ENCODE data around the gene MCM10.

MCM10 gene

GRCh38 chr10:13190816-13191215 lies 29.5 kb downstream of the MCM10 start:
- Histone ChIP-seq H3K27me3 (replicated peaks; ENCODE audit: control insufficient read depth, insufficient read depth, low read length) (no peaks in the 10 kb centered on the region), H3K4me3 (replicated peaks; ENCODE audit: low read depth, low read length) (no peak overlapping the region), H3K36me3 (ENCODE audit: control insufficient read depth, insufficient read depth, low read length) (peaks cover 8% of the 10 kb centered on the region)
- DNase-seq (ENCODE audit: extremely low read depth, insufficient read length), result no peak
- TF ChIP-seq, protein P1, sequence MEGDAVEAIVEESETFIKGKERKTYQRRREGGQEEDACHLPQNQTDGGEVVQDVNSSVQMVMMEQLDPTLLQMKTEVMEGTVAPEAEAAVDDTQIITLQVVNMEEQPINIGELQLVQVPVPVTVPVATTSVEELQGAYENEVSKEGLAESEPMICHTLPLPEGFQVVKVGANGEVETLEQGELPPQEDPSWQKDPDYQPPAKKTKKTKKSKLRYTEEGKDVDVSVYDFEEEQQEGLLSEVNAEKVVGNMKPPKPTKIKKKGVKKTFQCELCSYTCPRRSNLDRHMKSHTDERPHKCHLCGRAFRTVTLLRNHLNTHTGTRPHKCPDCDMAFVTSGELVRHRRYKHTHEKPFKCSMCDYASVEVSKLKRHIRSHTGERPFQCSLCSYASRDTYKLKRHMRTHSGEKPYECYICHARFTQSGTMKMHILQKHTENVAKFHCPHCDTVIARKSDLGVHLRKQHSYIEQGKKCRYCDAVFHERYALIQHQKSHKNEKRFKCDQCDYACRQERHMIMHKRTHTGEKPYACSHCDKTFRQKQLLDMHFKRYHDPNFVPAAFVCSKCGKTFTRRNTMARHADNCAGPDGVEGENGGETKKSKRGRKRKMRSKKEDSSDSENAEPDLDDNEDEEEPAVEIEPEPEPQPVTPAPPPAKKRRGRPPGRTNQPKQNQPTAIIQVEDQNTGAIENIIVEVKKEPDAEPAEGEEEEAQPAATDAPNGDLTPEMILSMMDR (IDR thresholded peaks at IDR 0.05; ENCODE audit: insufficient read depth, low read length, poor library complexity, severe bottlenecking), result no peak

- peaks cover 7% of the 10 kb centered on the region for H3K36me3 ChIP-seq (ENCODE audit: control insufficient read depth, insufficient read depth, low read length)
- no peak for DNase-seq (ENCODE audit: extremely low read depth, insufficient read length)
- TF ChIP-seq, protein P1 (IDR thresholded peaks at IDR 0.05; ENCODE audit: insufficient read depth, low read length, poor library complexity, severe bottlenecking), result no peak
- no peaks in the 10 kb centered on the region for H3K27me3 ChIP-seq (replicated peaks; ENCODE audit: control insufficient read depth, insufficient read depth, low read length)
- no peak overlapping the region for H3K4me3 ChIP-seq (replicated peaks; ENCODE audit: low read depth, low read length)
Observed at GRCh38 chr10:13191362-13191761, 30.0 kb downstream of the MCM10 start.

DNA sequence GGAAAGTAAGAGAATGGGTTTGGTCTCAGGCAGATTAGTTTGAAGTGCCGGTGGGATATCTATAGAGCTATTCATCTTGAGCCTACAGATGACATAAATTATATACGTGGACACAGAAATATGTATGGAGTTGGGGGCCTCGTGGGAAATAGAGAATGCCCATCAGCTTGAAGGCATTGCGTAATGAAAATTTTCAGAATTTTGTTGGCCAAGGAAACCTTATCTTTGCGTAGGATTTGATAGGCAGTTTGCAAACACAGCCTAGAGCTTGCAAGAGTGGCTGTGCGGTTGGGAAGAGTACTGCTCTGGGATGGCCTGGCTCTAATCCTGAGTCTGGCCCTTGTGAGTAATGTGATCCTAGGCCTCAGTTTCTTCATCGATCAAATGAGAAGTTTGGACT lies 32.3 kb downstream of the MCM10 start:
- no peak overlapping the region for H3K4me3 ChIP-seq (replicated peaks; ENCODE audit: low read depth, low read length)
- peaks cover 5% of the 10 kb centered on the region for H3K36me3 ChIP-seq (ENCODE audit: control insufficient read depth, insufficient read depth, low read length)
- no peak for DNase-seq (ENCODE audit: extremely low read depth, insufficient read length)
- H3K27me3 ChIP-seq (replicated peaks; ENCODE audit: control insufficient read depth, insufficient read depth, low read length), result no peaks in the 10 kb centered on the region
- TF ChIP-seq, protein P1 (IDR thresholded peaks at IDR 0.05; ENCODE audit: insufficient read depth, low read length, poor library complexity, severe bottlenecking), result no peak

DNA sequence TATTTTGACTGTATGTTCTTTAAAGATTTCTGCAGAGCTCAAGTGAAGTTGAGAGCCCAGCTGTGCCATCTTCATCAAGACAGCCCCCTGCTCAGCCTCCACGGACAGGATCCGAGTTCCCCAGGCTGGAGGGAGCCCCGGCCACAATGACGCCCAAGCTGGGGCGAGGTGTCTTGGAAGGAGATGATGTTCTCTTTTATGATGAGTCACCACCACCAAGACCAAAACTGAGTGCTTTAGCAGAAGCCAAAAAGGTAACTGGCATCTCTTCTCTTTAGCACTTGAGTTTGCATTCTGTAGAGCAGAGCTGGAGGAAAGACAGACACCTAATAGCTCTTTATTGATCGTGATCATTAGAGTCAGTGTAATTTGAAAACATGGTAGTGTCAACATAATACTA lies 33.7 kb downstream of the MCM10 start:
- DNase-seq (ENCODE audit: extremely low read depth, insufficient read length), result no peak
- TF ChIP-seq, protein P1 (IDR thresholded peaks at IDR 0.05; ENCODE audit: insufficient read depth, low read length, poor library complexity, severe bottlenecking), result no peak
- peaks cover 4% of the 10 kb centered on the region for H3K36me3 ChIP-seq (ENCODE audit: control insufficient read depth, insufficient read depth, low read length)
- H3K27me3 ChIP-seq (replicated peaks; ENCODE audit: control insufficient read depth, insufficient read depth, low read length), result no peaks in the 10 kb centered on the region
- H3K4me3 ChIP-seq (replicated peaks; ENCODE audit: low read depth, low read length), result no peak overlapping the region

DNA sequence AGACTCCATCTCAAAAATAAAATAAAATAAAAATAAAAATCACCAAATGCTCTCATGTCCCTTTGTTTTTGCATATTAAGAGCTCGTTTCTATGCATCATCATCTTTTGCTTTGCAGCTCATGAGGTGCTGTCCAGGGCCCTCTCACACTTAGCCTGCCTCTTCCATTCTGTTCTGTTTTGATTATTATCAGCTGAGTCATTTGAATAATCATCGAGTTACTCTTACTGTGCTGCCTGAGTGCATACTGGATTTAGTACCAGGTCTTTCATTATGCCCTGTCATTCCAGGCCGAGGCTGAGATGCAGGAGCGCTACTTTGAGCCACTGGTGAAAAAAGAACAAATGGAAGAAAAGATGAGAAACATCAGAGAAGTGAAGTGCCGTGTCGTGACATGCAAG lies 39.8 kb downstream of the MCM10 start:
- Histone ChIP-seq H3K4me3 (replicated peaks; ENCODE audit: low read depth, low read length) (no peak overlapping the region), H3K36me3 (ENCODE audit: control insufficient read depth, insufficient read depth, low read length) (peaks cover 7% of the 10 kb centered on the region), H3K27me3 (replicated peaks; ENCODE audit: control insufficient read depth, insufficient read depth, low read length) (no peaks in the 10 kb centered on the region)
- TF ChIP-seq, protein P1 (IDR thresholded peaks at IDR 0.05; ENCODE audit: insufficient read depth, low read length, poor library complexity, severe bottlenecking), result no peak
- no peak for DNase-seq (ENCODE audit: extremely low read depth, insufficient read length)

- H3K27me3 ChIP-seq (replicated peaks; ENCODE audit: control insufficient read depth, insufficient read depth, low read length), result no peaks in the 10 kb centered on the region
- H3K4me3 ChIP-seq (replicated peaks; ENCODE audit: low read depth, low read length), result no peak overlapping the region
- DNase-seq (ENCODE audit: extremely low read depth, insufficient read length), result no peak
- H3K36me3 ChIP-seq (ENCODE audit: control insufficient read depth, insufficient read depth, low read length), result peaks cover 7% of the 10 kb centered on the region
- TF ChIP-seq, protein P1 (IDR thresholded peaks at IDR 0.05; ENCODE audit: insufficient read depth, low read length, poor library complexity, severe bottlenecking), result no peak
Observed at GRCh38 chr10:13206091-13206490, 44.7 kb downstream of the MCM10 start.
